SK-N-SH (cell line): ENCODE data around the gene FUT7.

Source experiments
- JUND ChIP-seq: IDR thresholded peaks from 2 replicates; pipeline ENCODE4 v1.4.0; 2012
- NRF1 ChIP-seq: IDR thresholded peaks from 2 replicates; pipeline ENCODE4 v1.6.1; 2012; ENCODE audit warnings: low read depth, mild to moderate bottlenecking, low read length
- POLR2AphosphoS5 ChIP-seq: IDR thresholded peaks from 2 replicates; pipeline ENCODE4 v1.6.1; 2012; ENCODE audit warnings: low read depth, low read length
- TAF1 ChIP-seq: IDR thresholded peaks from 2 replicates; pipeline ENCODE4 v1.6.1; 2012; ENCODE audit warnings: low read depth, mild to moderate bottlenecking, low read length, moderate library complexity, borderline replicate concordance
- TCF12 ChIP-seq: IDR thresholded peaks from 2 replicates; pipeline ENCODE4 v1.4.0; 2012
- TF ChIP-seq, protein P1 (sequence below): fragments of 200-600 bp; sonication (generic); IDR thresholded peaks from 2 replicates; pipeline ENCODE4 v1.6.1; 2017; ENCODE audit warnings: antibody characterized with exemption, mild to moderate bottlenecking, moderate library complexity
- TF ChIP-seq, protein P2 (sequence below): IDR thresholded peaks from 2 replicates; pipeline ENCODE4 v1.6.1; 2012; ENCODE audit warnings: mild to moderate bottlenecking, low read depth, low read length, moderate library complexity

DNA sequence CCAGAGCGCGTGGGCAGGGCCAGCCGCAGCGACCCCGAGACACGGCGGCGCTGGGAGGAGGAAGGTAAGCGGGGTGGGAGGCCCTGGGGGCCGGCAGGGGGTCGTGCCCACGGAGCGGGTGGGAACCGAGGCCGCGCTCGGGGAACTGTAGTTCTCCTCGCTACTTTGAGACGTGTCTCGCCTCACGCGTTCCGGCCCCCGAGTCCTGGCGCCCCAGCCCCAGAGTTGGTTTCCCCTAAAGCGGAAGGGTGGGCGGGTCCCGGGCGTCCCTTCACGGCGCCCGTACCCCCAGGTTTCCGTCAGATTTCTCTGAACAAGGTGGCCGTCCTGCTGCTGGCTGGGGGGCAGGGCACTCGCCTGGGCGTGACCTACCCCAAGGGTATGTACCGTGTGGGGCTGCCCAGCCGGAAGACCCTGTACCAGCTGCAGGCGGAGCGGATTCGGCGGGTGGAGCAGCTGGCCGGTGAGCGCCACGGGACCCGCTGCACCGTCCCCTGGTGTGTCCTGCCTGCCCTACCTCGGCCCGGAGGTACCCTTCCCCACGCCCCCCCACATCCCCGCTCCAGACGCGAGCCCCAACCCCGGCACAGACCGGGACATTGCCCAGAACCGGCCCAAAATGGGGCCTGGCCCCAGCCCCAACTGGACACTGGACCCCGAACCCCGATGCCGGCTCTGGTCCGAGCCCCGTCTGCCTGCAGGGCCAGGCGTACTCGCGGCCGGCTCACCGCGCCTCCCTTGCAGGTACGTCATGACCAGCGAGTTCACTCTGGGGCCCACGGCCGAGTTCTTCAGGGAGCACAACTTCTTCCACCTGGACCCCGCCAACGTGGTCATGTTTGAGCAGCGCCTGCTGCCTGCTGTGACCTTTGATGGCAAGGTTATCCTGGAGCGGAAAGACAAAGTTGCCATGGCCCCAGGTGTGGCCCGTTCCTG lies 46.1 kb upstream of the FUT7 start:
- TF ChIP-seq TAF1: no peak
- no peak for TF ChIP-seq POLR2AphosphoS5
- TF ChIP-seq TCF12: no peak
- no peak for TF ChIP-seq JUND
- TF ChIP-seq, protein P1, sequence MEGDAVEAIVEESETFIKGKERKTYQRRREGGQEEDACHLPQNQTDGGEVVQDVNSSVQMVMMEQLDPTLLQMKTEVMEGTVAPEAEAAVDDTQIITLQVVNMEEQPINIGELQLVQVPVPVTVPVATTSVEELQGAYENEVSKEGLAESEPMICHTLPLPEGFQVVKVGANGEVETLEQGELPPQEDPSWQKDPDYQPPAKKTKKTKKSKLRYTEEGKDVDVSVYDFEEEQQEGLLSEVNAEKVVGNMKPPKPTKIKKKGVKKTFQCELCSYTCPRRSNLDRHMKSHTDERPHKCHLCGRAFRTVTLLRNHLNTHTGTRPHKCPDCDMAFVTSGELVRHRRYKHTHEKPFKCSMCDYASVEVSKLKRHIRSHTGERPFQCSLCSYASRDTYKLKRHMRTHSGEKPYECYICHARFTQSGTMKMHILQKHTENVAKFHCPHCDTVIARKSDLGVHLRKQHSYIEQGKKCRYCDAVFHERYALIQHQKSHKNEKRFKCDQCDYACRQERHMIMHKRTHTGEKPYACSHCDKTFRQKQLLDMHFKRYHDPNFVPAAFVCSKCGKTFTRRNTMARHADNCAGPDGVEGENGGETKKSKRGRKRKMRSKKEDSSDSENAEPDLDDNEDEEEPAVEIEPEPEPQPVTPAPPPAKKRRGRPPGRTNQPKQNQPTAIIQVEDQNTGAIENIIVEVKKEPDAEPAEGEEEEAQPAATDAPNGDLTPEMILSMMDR: no peak
- no peak for TF ChIP-seq NRF1
- TF ChIP-seq, protein P2, sequence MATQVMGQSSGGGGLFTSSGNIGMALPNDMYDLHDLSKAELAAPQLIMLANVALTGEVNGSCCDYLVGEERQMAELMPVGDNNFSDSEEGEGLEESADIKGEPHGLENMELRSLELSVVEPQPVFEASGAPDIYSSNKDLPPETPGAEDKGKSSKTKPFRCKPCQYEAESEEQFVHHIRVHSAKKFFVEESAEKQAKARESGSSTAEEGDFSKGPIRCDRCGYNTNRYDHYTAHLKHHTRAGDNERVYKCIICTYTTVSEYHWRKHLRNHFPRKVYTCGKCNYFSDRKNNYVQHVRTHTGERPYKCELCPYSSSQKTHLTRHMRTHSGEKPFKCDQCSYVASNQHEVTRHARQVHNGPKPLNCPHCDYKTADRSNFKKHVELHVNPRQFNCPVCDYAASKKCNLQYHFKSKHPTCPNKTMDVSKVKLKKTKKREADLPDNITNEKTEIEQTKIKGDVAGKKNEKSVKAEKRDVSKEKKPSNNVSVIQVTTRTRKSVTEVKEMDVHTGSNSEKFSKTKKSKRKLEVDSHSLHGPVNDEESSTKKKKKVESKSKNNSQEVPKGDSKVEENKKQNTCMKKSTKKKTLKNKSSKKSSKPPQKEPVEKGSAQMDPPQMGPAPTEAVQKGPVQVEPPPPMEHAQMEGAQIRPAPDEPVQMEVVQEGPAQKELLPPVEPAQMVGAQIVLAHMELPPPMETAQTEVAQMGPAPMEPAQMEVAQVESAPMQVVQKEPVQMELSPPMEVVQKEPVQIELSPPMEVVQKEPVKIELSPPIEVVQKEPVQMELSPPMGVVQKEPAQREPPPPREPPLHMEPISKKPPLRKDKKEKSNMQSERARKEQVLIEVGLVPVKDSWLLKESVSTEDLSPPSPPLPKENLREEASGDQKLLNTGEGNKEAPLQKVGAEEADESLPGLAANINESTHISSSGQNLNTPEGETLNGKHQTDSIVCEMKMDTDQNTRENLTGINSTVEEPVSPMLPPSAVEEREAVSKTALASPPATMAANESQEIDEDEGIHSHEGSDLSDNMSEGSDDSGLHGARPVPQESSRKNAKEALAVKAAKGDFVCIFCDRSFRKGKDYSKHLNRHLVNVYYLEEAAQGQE: no peak
